GM18502 (cell line): ENCODE results near the gene USP2.

Experiments used
- ATAC-seq: cut with Tn5 transposase; IDR thresholded peaks from one replicate; pipeline ENCODE4 v1.9.1; 2021; ENCODE audit warnings: mild to moderate bottlenecking; ENCODE audit not compliant: unreplicated experiment, poor library complexity

The USP2 gene

GRCh38 chr11:119330237-119330636, 51.3 kb downstream of the USP2 start:
- no peak for ATAC-seq

- ATAC-seq = no peak
These were observed 52.2 kb downstream of the USP2 start for GRCh38 chr11:119329320-119329719.

GRCh38 chr11:119324189-119324588, 57.3 kb downstream of the USP2 start:
- ATAC-seq = no peak

- ATAC-seq = no peak
These were observed 57.9 kb downstream of the USP2 start for GRCh38 chr11:119323532-119324033.

- ATAC-seq = no peak
These were observed 58.5 kb downstream of the USP2 start for GRCh38 chr11:119322921-119323531.

GRCh38 chr11:119322360-119322739, 59.1 kb downstream of the USP2 start:
- ATAC-seq = no peak

GRCh38 chr11:119320776-119321524, 60.5 kb downstream of the USP2 start:
- peak; percentile 43 for ATAC-seq

- no peak for ATAC-seq
These were observed 61.2 kb downstream of the USP2 start for GRCh38 chr11:119320240-119320775.

- ATAC-seq = no peak
These were observed 61.7 kb downstream of the USP2 start for GRCh38 chr11:119319700-119320239.

GRCh38 chr11:119319136-119319699, 62.3 kb downstream of the USP2 start:
- no peak for ATAC-seq

GRCh38 chr11:119318240-119319135, 63.0 kb downstream of the USP2 start:
- no peak for ATAC-seq

- ATAC-seq = no peak
These were observed 63.8 kb downstream of the USP2 start for GRCh38 chr11:119317592-119318239.

GRCh38 chr11:119316729-119317591, 64.5 kb downstream of the USP2 start, which contains the start of gene MCAM:
Gene MCAM, minus strand, starts transcription at chr11:119317130. Its CDS starts 29 bp downstream, at chr11:119317101.
- ATAC-seq = no peak

- ATAC-seq = no peak
These were observed 65.3 kb downstream of the USP2 start for GRCh38 chr11:119316016-119316728.

GRCh38 chr11:119315131-119316015, 66.1 kb downstream of the USP2 start:
- ATAC-seq = peak; percentile 40

GRCh38 chr11:119314726-119315125, 66.8 kb downstream of the USP2 start:
- no peak for ATAC-seq

GRCh38 chr11:119310682-119311052, 70.8 kb downstream of the USP2 start:
- no peak for ATAC-seq
